Loucy (cell line): Measurements from ENCODE around the gene RPL23.

Experiments used
- H2AFZ ChIP-seq: fragments of 200-600 bp; sonication (generic); 2 replicates; pipeline ENCODE4 v1.6.0; 2016; ENCODE audit warnings: antibody characterized with exemption, mild to moderate bottlenecking, low read length, moderate library complexity
- H3F3A ChIP-seq: fragments of 200-600 bp; 2 replicates; pipeline ENCODE4 v1.6.0; 2016; ENCODE audit warnings: antibody characterized with exemption, low read depth, mild to moderate bottlenecking
- H3K27me3 ChIP-seq: fragments of 200-600 bp; sonication (generic); 2 replicates; pipeline ENCODE4 v1.6.1; 2014; ENCODE audit warnings: low read length, mild to moderate bottlenecking; ENCODE audit not compliant: insufficient read depth, poor library complexity, severe bottlenecking
- H3K36me3 ChIP-seq: fragments of 200-600 bp; sonication (generic); 2 replicates; pipeline ENCODE4 v1.6.1; 2016; ENCODE audit warnings: low read length; ENCODE audit not compliant: insufficient read depth
- H3K4me1 ChIP-seq: fragments of 200-600 bp; sonication (generic); 2 replicates; pipeline ENCODE4 v1.5.1; 2014; ENCODE audit warnings: low read length, mild to moderate bottlenecking; ENCODE audit not compliant: insufficient read depth, poor library complexity, severe bottlenecking
- H3K4me2 ChIP-seq: fragments of 200-600 bp; sonication (generic); 2 replicates; pipeline ENCODE4 v1.6.0; 2014; ENCODE audit warnings: antibody characterized with exemption, low read length, low read depth, mild to moderate bottlenecking; ENCODE audit not compliant: poor library complexity, severe bottlenecking
- H3K4me3 ChIP-seq: fragments of 200-600 bp; sonication (generic); 2 replicates; pipeline ENCODE4 v1.5.1; 2014; ENCODE audit warnings: low read length, mild to moderate bottlenecking, mixed read lengths; ENCODE audit not compliant: poor library complexity, severe bottlenecking
- H3K79me2 ChIP-seq: fragments of 200-600 bp; sonication (generic); 2 replicates; pipeline ENCODE4 v1.6.1; 2014; ENCODE audit warnings: low read length; ENCODE audit not compliant: insufficient read depth
- H3K9ac ChIP-seq: fragments of 200-600 bp; sonication (generic); 2 replicates; pipeline ENCODE4 v1.6.0; 2014; ENCODE audit warnings: mild to moderate bottlenecking, low read depth, low read length, moderate library complexity; ENCODE audit not compliant: poor library complexity, severe bottlenecking
- H3K9me2 ChIP-seq: fragments of 200-600 bp; sonication (generic); replicated peaks from 2 replicates; pipeline ENCODE4 v1.6.1; 2016; ENCODE audit warnings: low read depth, low read length, mixed read lengths
- H3K9me3 ChIP-seq: fragments of 200-600 bp; sonication (generic); 2 replicates; pipeline ENCODE4 v1.6.1; 2014; ENCODE audit warnings: mild to moderate bottlenecking, antibody characterized with exemption, low read length, low read depth; ENCODE audit not compliant: insufficient read depth
- H4K20me1 ChIP-seq: fragments of 200-600 bp; sonication (generic); 2 replicates; pipeline ENCODE4 v1.6.0; 2014; ENCODE audit warnings: antibody characterized with exemption, low read length, mild to moderate bottlenecking; ENCODE audit not compliant: insufficient read depth, poor library complexity, severe bottlenecking
- CTCF ChIP-seq: fragments of 200-600 bp; sonication (generic); conservative IDR thresholded peaks from 2 replicates; pipeline ENCODE4 v1.5.1; 2014; ENCODE audit warnings: mild to moderate bottlenecking, antibody characterized with exemption, low read length
- EZH2phosphoT487 ChIP-seq: fragments of 200-600 bp; IDR thresholded peaks from 2 replicates; pipeline ENCODE4 v1.6.1; 2018; ENCODE audit warnings: antibody characterized with exemption, mild to moderate bottlenecking, moderate library complexity, borderline replicate concordance

RPL23 gene

GRCh38 chr17:38853292-38854219 is at the start of gene RPL23:
Gene RPL23 (minus strand): TSS chr17:38853721. CDS start chr17:38853710, 11 bp downstream.
- H3K4me3 ChIP-seq = peak within 1 kb of the TSS; percentile 95

GRCh38 chr17:38900978-38901656 is 47.6 kb upstream of the RPL23 start:
- H3K36me3 ChIP-seq = peaks cover 38% of the 10 kb centered on the region
- peaks cover 12% of the 10 kb centered on the region for H4K20me1 ChIP-seq
- no peak for TF ChIP-seq EZH2phosphoT487
- TF ChIP-seq CTCF = peak; percentile 20; the same call in 1 of the 2 replicates
- peaks cover 60% of the 10 kb centered on the region for H3K4me1 ChIP-seq
- H3F3A ChIP-seq = peaks cover 6% of the 10 kb centered on the region; the same call in 1 of the 2 replicates
- peak overlapping the region; percentile 90 for H3K9ac ChIP-seq
- no peak overlapping the region for H2AFZ ChIP-seq
- H3K9me3 ChIP-seq = no peaks in the 10 kb centered on the region
- H3K27me3 ChIP-seq = no peaks in the 10 kb centered on the region
- peak overlapping the region; percentile 44 for H3K4me3 ChIP-seq
- H3K79me2 ChIP-seq = peaks cover 58% of the 10 kb centered on the region
- H3K9me2 ChIP-seq = no peaks in the 10 kb centered on the region
- H3K4me2 ChIP-seq = peak overlapping the region; percentile 63

More at GRCh38 chr17:38853292-38854219, at the start of gene RPL23:
- H3K79me2 ChIP-seq = peaks cover 51% of the 10 kb centered on the region
- H3K9me2 ChIP-seq = no peaks in the 10 kb centered on the region
- H3K4me1 ChIP-seq = peaks cover 31% of the 10 kb centered on the region
- peaks cover 49% of the 10 kb centered on the region for H4K20me1 ChIP-seq
- H3K9me3 ChIP-seq = no peaks in the 10 kb centered on the region
- TF ChIP-seq CTCF (no peak), EZH2phosphoT487 (no peak)
- peak within 1 kb of the TSS; percentile 99 for H3K4me2 ChIP-seq
- peaks cover 7% of the 10 kb centered on the region for H3K27me3 ChIP-seq
- H3K36me3 ChIP-seq = peaks cover 39% of the 10 kb centered on the region; the same call in 1 of the 2 replicates
- H2AFZ ChIP-seq = peak within 1 kb of the TSS; percentile 47
- H3F3A ChIP-seq = peaks cover 8% of the 10 kb centered on the region
- H3K9ac ChIP-seq = peak within 1 kb of the TSS; percentile 94

GRCh38 chr17:38899421-38899820 is 45.9 kb upstream of the RPL23 start:
- H3K36me3 ChIP-seq = peaks cover 45% of the 10 kb centered on the region; the same call in 1 of the 2 replicates
- peak overlapping the region; percentile 90 for H3K9ac ChIP-seq
- H3K4me1 ChIP-seq = peaks cover 60% of the 10 kb centered on the region
- peaks cover 49% of the 10 kb centered on the region for H3K79me2 ChIP-seq
- H3F3A ChIP-seq = peaks cover 6% of the 10 kb centered on the region; the same call in 1 of the 2 replicates
- no peaks in the 10 kb centered on the region for H4K20me1 ChIP-seq
- no peaks in the 10 kb centered on the region for H3K9me3 ChIP-seq
- peak overlapping the region; percentile 65 for H3K4me3 ChIP-seq
- H3K4me2 ChIP-seq = peak overlapping the region; percentile 87
- no peaks in the 10 kb centered on the region for H3K27me3 ChIP-seq
- no peaks in the 10 kb centered on the region for H3K9me2 ChIP-seq
- H2AFZ ChIP-seq = no peak overlapping the region
- TF ChIP-seq CTCF (no peak), EZH2phosphoT487 (no peak)
